Right lobe of liver (tissue), 4 donors: ENCODE results near the gene PRDM12.

ENCODE experiments used
- CTCF ChIP-seq, 4 donors: fragments of 200-600 bp in 3 of 4; fragments of 450-650 bp in 1 of 4; IDR thresholded peaks; one replicate each; pipeline versions ENCODE4 v1.5.1 to v1.8.0; 2016 to 2022; ENCODE audit warnings: antibody characterized with exemption in 4 of 4, mild to moderate bottlenecking in 2 of 4
- POLR2A ChIP-seq: fragments of 450-650 bp; IDR thresholded peaks from one replicate; pipeline ENCODE4 v1.6.1; 2017; ENCODE audit warnings: antibody characterized with exemption, mild to moderate bottlenecking
- donor health status: DM: no; HTN: no; CAD: no.
- donor health status: DM: no; HTN: no; CAD: no.
- donor health status: DM: no; HTN: yes; CAD: no.

GRCh38 chr9:130660326-130660682 is 4.1 kb upstream of the PRDM12 start:
- TF ChIP-seq POLR2A (no peak), CTCF (IDR thresholded peaks at IDR 0.05) (no peak)
